Renal pelvis (tissue), 4 donors: ENCODE measurements around the gene TTC3. TPM values are rescaled to one million over a fixed set of nuclear protein-coding genes. Genes with fewer than 3 reads are reported as not detected.
"Not testable (repeated sequence)": the region's sequence is repeated elsewhere in the genome, so short reads cannot be mapped to it uniquely, and the experiment has no call there.

ENCODE experiments used
- DNase-seq: peaks from one replicate; pipeline ENCODE4 v3.0.0-alpha.2; 2013
- polyA plus RNA-seq, 3 donors: library from polyadenylated mRNA; unstranded; fragments of 120-200 nt; gene quantifications; one replicate each; pipeline ENCODE4 v1.2.1, GENCODE V29; 2013; ENCODE audit not compliant: insufficient read length in 3 of 3

The TTC3 gene
- polyA plus RNA-seq, 3 donors = 162 to 185 (median 167) TPM

DNA sequence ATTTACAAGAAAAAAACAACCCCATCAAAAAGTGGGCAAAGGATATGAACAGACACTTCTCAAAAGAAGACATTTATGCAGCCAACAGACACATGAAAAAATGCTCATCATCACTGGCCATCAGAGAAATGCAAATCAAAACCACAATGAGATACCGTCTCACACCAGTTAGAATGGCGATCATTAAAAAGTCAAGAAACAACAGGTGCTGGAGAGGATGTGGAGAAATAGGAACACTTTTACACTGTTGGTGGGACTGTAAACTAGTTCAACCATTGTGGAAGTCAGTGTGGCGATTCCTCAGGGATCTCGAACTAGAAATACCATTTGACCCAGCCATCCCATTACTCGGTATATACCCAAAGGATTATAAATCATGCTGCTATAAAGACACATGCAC is 70.3 kb downstream of the TTC3 start:
- DNase-seq = not testable (repeated sequence)

- DNase-seq = no peak
These were observed 72.6 kb downstream of the TTC3 start for GRCh38 chr21:37145635-37146111.

- DNase-seq = no peak
These were observed 73.5 kb downstream of the TTC3 start for GRCh38 chr21:37146320-37147235.

DNA sequence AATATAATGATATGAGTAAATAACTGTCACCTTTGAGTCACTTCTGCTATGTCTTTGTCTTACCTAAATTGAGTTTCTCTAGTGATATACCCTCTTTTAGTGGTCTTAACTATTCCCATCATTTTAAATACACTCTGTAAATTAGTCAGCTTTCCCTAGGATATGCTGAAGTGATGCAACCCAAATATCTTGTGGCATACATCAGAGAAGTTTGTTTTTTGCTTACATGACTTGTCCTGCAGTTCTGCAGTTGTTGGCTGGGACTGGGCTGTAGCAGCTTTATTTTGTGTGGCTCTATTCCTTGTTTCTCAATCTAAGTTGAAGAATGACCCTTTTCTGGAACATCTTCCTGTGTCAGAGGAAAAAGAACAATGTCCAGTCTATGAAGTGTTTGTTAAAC is 76.4 kb downstream of the TTC3 start:
- DNase-seq = no peak

DNA sequence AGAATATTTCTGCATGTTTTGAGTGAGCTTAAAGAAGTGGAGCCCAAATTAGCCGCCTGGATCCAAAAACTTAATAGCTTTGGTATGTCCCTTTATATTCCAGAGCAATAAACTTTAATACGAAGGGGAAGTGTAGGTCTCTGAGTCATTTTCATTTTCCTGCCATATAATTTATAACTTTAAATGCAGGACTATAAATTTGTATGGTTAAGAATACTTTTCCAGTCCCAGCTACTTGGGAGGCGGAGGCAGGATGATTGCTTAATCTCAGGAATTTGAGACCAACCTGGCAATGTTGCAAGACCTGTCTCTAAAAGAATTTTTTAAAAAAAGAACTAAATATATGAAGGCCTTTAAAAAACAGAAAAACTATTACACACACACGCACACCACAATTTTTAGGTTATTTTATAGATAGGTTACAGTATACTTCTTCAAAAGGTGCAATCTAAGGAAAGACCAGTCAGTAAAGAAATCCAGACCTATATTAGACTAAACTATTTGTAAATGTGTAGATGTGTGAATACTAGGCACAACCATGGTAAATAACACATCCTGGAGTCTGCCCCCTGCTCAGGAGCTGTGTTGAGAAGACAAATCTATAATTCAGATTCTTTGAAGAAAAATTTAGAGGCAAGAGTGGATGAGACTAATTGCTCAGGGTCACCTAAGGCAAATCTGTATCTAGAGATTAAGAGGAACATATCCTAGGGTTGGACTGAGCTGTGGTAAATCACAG is 80.3 kb downstream of the TTC3 start:
- peak; percentile 61 for DNase-seq

GRCh38 chr21:37153935-37154350 is 80.9 kb downstream of the TTC3 start:
- no peak for DNase-seq

GRCh38 chr21:37155186-37155585 is 82.1 kb downstream of the TTC3 start:
- DNase-seq = no peak

GRCh38 chr21:37157938-37158337 is 84.9 kb downstream of the TTC3 start:
- DNase-seq = no peak

- no peak for DNase-seq
These were observed 86.2 kb downstream of the TTC3 start for GRCh38 chr21:37159053-37159776.

DNA sequence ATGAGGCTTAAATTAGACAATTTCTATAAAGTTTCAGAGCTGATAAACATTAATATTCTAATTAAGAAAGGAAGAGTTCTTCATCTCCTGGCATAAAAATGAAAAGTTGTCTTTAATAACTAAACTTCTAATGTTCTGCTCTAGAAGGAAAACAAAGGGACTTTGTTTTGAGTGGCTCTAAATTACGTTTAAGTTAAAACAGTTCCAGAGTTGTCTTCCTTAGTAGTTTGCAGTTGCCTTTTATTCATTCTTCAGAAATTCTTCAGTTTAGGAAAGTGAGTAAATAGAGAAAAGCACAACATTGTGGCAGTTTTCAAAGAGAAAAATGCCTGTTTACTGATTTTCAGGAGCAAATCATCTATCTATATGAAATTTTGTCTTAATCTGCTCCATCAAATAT is 86.9 kb downstream of the TTC3 start:
- DNase-seq = no peak

- DNase-seq = no peak
These were observed 91.7 kb downstream of the TTC3 start for GRCh38 chr21:37164742-37165141.

DNA sequence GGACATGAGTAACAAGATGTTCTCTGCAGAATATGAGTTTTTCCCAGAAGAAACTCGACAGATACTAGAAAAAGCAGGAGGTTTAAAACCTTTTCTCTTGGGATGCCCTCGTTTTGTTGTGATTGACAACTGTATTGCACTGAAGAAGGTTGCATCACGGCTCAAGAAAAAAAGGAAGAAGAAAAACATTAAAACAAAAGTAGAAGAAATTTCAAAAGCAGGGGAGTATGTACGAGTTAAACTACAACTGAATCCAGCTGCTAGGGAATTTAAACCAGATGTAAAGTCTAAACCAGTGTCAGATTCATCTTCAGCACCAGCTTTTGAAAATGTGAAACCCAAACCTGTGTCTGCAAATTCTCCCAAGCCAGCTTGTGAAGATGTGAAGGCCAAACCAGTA is 92.5 kb downstream of the TTC3 start:
- no peak for DNase-seq

GRCh38 chr21:37166733-37167132 is 93.7 kb downstream of the TTC3 start:
- DNase-seq = no peak

DNA sequence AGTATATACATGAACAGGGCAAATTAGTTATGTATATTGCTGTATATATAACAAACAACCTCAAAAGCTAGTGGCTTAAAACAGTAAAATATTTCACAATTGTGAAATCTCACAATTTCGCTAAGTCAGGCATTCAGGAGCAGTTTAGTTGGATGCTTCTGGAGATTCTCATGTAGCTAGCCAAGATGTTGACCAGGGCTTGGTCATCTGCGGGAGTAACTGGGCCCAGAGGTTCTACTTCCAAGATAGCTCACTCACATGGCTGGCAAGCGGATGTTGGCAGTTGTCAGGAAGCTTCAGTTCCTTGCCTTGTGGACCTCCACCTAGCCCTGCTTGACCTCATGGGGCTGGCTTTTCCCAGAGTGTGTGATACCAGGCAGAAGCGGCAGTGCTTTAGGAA is 95.6 kb downstream of the TTC3 start:
- DNase-seq = no peak

GRCh38 chr21:37172646-37173045 is 99.6 kb downstream of the TTC3 start:
- no peak for DNase-seq

DNA sequence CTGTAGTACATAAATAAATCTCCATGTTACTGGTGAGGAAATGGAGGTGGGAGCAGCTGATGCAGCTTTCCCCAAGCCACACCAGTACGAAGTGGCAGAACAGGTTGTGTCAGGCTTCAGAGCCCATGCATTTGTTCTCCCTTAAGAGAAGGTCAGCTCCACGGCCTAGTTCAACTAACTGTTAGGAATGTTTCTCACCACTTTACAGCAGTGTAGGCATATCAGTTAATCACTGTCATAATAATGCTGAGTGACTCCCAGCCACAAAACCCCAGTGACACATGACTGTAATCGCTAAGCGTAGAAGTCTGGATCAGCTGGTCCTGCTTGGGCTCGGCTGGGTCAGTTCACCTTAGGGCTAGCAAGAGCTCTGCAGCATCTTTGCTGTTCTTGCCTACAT is 103.7 kb downstream of the TTC3 start:
- peak; percentile 43 for DNase-seq

- no peak for DNase-seq
These were observed 108.0 kb downstream of the TTC3 start for GRCh38 chr21:37181059-37181458.

DNA sequence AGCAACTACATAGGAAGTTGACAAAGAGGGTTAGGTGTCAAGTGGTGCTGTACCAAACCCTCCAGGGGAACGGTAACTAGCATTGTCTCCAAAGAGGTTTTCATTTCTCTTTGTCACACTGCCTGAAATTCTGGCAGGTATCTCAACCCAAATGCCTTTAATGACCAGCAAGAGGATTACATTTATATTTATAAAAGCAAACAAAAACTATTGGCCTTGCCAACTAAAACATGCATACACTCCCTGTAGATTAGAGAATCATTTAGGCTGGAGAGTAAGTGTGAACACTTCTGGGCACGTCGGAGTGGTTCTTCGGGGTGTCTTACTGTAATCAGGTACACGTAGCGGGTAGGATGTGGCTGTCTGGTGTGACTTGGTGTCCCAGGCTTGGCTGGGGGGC is 109.2 kb downstream of the TTC3 start:
- no peak for DNase-seq

DNA sequence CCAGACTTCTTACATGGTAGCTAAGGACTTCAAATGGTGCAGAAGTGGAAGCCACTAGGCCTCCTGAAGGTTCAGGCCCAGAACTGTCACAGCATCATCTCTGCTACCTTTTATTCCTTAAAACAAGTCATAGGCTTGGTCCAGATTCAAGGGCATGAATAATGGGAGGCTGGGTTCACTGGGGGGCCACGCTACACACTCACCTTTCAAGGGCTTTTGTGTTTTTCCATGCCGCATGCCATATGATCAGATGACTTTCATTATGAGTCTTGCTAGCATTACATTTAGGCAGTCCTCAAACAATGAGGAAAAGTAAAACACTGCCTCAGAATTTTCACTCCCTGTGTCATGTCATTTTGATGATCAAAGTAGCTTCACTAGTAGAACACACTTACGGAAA is 110.7 kb downstream of the TTC3 start:
- no peak for DNase-seq

GRCh38 chr21:37184784-37185593 is 111.9 kb downstream of the TTC3 start:
- no peak for DNase-seq

GRCh38 chr21:37186983-37187382 is 113.9 kb downstream of the TTC3 start:
- DNase-seq = no peak
